ENCODE results near the gene IRF2.

Gene IRF2

GRCh38 chr4:184409911-184410692, 64.2 kb downstream of the IRF2 start:
- no peak for DNase-seq

DNA sequence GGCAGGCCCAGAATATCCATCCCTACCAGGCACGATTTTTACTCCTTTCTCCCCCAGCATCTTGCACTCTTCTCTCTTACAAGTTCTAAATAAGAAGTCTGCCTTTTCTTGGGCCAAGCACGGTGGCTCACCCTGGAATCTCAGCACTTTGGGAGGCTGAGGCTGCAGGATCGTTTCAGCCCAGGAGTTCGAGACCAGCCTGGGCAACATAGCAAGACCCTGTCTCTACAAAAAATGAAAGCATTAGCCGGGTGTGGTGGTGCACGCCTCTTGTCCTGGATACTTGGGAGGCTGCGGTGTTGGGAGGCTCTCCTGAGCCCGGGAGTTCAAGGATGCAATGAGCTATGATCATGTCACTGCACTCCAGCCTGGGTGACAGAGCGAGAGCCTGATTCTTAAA, 64.8 kb downstream of the IRF2 start:
- DNase-seq: no peak

DNA sequence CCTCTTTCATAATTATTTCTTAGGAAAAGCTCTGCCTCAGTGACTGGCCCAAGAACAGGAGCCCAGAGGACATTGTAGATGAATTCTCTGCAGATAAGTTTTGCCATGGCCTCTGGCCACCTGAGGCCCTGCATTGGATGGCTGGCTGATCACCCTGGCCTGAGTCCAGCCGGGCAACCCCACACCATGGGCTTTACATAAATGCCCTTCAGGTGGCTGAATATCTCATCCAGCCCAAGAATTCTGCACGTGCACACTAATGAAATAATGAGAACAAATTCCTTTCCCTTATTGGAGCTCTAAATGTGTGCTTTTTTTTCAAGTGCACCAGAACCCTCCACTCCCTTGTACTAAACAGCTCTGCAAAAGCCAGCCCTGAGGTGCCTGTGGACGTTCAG, 65.7 kb downstream of the IRF2 start:
- DNase-seq: no peak

DNA sequence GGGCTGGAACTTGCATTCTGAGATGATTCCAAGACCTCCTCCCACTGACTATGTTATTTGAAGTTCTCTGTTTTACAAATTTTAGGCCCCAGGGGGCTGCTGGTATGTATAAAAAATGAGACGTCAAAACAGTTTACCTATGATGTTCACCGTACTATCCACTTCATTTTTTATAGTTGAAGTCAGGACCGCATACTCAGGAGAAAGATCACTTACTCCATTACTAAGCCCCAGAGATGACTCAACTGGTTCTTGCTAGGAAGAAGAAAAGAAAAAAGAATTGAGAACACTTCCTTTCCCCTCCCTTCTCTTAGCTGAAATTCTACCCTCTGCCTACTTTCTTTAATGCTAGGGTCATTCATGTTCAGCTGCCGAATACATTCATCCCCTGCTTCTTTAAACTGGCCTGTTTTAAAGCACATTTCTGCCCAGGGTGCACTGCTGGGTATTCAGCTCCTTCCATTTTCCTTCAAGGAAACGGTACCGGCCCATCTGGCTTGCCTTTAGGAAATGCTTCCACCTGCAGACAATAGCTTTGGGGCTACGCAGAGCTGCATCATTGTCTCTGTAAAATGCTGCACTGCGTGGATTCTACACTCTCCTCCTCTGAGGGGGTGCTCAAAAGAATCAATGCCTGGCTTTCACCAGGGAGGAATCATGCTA, 66.2 kb downstream of the IRF2 start:
- DNase-seq: no peak

DNA sequence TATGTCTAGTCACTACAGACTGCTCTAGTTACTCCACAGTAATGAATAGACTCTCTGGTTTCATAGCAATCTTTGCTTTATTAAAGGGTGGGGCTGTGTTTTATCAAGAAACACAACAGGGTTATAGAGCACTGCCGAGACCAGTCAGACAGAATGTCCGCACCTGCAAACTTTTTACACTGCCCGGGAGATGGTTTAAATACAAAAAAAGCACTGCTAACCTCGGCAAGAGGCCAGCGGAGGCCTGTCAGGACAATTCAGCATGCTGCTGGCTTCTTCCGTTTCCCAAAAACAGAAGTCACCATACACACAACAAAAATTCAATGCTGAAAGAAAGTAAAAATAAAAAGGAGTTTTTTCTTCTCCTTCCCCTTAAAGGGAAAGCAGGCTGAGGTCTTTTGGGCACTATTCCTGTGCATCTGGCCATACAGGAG, 67.4 kb downstream of the IRF2 start:
- DNase-seq: peak in 4 of 58 donors; percentile 7 to 33 (median 14)

DNA sequence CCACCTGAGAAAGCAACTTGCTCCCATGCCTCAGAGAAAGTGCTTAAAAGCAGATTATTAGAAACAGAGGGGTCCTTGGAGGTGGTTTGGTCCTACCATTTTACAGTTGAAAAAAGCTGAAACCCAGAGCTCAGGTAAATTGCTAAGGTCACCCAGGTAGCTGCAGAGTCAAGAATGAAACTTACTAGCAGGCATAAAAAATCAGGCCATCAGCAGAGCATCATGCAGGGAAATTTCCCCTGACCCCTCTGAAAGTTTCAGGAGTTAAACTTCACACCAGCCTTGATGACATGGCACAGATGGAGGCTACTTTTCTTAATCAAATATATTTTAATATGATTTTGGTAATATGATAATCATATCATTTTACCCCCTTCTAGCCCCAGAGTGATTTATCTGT, 70.3 kb downstream of the IRF2 start:
- DNase-seq: no peak

DNA sequence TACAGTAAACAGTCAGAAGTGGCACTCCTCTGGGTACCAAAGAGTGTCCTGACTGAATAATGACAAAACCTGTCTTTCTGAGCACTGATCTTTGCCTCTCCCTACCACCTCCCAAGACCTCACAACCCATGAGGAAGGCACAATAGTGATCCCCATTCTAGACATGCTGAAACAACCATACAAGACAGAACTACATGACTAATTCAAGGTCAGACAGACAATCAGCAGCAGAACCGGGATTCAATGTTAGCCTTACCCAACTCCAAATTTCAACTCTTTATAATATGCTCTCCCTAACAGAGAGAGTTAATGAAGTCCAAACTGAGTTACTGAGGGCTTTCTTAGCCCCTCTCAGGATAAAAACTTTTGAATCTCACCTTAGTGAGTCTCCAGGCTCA, 71.0 kb downstream of the IRF2 start:
- DNase-seq: no peak

DNA sequence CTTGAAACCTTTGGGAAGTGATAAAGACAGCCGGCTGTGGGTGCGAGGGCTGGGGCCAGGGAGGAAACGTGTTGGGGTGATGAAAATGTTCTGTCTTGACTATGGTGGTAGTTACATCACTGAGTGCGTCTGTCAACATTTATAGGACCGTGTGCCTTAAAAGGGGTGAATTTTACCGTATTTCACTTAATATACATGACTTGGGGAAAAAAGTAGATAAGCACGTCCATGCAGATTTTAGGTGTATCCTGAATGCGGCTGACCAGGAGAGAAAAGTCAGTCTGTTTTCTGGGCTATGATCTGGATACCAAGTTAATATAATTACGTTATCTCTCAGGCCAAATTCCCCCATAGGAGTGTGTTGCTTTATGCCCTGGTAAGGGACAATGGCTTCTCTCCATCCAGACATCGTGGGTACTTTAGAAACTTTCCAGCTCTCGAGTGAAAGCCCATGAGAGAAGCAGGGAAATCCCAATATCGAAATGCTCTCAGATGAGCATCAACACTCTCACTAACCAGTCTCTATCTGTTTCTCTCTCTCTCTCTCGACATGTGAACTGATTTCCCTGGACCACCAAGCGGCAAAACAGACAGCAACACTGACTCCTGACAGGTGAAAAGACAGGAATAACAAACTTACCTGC, 71.5 kb downstream of the IRF2 start:
- DNase-seq: no peak

DNA sequence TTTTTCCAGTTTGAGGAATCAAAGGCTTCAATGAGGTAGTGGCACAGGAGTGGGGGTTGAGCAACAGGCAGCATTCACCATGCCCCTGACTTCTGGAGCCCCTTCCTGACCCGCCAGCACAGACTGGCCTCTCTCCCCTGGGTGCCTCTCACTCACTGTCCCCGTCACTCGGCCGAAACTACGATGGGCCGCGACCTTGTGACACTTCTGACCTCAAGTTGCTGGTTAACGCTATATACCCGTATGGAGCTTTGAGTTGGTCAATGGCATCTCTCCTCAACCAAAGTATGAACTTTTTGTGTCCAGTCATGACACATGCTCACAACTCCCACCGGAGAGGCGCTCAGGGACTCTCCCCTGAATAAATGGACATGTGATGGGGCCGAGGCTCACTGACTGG, 72.1 kb downstream of the IRF2 start:
- no peak for DNase-seq

DNA sequence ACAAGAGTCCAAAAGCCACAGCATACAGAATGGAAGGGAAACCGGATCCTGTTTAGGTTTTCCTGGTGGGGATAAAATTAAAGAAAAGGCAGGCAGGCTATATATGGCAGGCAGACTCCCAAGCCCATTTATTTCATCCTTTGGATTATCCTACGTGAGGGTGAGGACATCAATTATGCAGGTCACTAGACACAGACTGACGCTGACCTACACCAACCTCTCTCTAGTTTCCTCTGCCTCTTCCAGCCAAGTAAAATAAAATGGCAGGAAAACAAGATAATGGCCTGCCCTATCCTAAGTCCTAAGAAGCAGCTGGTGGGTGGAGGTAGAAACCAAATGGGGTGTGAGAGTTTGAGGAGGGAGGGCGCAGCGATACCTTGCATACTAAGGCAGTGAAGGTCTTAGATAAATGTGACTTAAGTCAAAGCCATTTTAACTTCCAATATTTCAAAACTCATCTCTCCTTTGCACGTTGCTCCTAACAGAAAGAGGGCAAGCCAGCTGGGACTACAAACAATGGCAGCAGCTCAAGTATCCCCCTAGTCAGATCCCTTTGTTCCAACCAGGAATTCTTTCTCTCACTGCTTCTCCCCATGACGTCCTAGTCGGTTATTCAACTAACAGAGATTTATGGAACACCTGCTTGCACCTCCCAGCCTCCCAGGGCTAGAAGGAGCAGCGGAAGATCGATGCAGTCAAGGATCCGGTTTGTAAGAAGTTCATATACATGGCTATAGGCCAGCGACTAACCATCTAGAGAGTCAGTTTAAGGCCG, 72.8 kb downstream of the IRF2 start:
- DNase-seq: no peak

- DNase-seq: no peak
These were observed 73.5 kb downstream of the IRF2 start for GRCh38 chr4:184400891-184401290.

DNA sequence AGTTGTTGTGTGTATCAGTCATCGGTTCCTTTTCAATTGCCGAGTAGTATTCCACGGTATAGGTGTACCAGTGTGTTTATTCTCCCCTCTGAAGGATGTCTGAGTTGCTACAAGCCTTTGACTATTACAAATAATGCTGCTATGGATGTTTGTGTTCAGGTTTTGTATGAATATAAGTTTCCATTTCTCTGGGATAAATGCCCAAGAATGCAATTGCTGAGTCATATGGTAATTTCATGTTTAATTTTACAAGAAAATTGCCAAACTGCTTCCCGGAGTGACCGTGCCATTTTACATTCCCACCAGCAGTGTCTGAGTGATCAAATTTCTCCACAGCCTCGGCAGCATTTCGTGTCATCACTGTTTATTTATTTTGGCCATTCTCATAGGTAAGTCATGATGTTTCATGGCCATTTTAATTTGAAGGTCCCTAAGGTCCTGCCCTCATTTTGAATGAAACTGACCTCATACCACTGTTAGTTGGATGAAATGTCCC, 73.9 kb downstream of the IRF2 start:
- DNase-seq: no peak

DNA sequence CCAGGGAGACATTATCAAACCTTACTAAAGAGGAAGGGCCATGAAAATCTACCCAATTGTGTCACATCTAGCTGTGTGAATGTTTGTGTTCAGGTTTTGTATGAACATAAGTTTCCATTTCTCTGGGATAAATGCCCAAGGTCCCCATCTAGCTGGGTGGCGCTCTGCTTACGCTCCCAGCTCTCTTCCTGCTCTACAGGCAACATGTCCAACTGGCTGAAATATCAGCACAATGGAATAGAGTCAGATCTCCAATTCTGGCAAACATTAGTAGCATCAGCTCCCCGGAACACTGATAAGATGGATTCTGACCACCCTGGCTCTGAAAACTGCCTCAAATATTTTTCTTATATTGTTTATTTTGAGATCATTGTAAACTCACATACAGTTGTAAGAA, 74.8 kb downstream of the IRF2 start:
- no peak for DNase-seq

- no peak for DNase-seq
These were observed 75.4 kb downstream of the IRF2 start for GRCh38 chr4:184398741-184399511.

DNA sequence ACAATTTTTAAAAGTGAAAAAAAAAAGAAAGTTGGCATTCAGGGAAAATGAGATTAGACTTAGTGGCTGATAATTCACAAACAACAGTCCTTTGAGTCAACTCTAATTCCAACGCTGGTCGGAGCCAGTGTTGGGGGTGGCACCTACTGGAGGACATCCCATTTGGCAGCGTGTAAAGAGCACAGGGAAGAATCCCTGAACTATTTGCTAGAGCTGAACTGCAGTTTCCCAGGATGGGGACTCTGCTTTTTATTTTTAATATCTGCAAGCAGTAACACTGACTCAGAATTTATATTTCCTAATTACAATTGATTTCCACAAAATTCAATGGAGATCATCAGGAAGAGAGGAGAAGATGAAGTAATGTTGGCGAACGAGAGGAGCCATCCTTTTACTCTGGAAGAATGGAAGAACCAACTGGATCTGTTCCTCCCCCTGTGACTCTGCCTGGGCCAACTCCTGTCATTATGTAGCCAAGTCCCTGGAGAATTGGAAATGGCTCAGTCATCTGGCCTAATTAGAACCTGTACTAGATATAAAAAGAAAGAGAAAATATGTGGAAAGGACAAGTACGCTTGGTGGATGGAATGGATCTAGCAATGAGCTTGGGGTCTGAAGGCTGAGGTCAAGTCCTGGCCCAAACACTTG, 76.7 kb downstream of the IRF2 start:
- DNase-seq: peak in 35 of 58 donors; percentile 14 to 78 (median 38)

- peak in 6 of 58 donors; percentile 21 to 55 (median 44) for DNase-seq
These were observed 77.5 kb downstream of the IRF2 start for GRCh38 chr4:184396570-184397515.

GRCh38 chr4:184395971-184396391, 78.4 kb downstream of the IRF2 start:
- no peak for DNase-seq

DNA sequence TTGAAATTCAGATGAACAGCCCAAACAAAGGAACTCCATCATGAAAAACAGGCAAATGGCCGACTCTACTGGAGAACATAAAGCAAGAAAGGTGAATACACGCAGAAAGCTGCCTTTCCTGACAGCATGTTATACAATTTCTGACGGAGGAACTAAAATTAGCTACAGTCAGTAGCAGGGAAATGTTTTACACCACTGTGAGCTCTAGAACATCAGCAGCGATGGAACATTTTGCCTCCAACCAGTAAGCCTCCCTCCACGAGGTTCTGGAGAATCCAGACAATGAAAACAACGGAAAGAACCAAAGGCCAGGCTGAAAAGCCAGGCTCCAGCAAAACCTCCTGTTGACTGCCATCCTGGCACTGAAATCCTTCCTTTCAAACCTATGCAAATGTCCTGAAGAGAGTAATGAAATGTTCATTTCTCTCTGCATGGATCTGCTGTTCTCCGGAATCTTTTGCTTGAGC, 78.9 kb downstream of the IRF2 start:
- DNase-seq: peak in 21 of 58 donors; percentile 19 to 72 (median 34)

Measured in anterior cingulate cortex (tissue), 58 donors.